ENCODE results near the gene PAAF1.

Gene PAAF1

GRCh38 chr11:73856031-73856567 lies 20.7 kb upstream of the PAAF1 start:
- no peak for FAIRE-seq
- DNase-seq (ENCODE audit: insufficient read length, low spot score), result no peak
- TF ChIP-seq POLR2A (IDR thresholded peaks at IDR 0.05; ENCODE audit: low read depth, low read length) (no peak), PAX5 (IDR thresholded peaks at IDR 0.05; ENCODE audit: insufficient read depth, low read length, severe bottlenecking) (no peak), SPI1 (IDR thresholded peaks at IDR 0.05; ENCODE audit: low read depth, low read length) (no peak), POU2F2 (IDR thresholded peaks at IDR 0.05; ENCODE audit: low read depth, low read length) (no peak), TAF1 (IDR thresholded peaks at IDR 0.05; ENCODE audit: low read depth, low read length) (no peak), POLR2AphosphoS5 (IDR thresholded peaks at IDR 0.05; ENCODE audit: low read depth, low read length) (no peak)

DNA sequence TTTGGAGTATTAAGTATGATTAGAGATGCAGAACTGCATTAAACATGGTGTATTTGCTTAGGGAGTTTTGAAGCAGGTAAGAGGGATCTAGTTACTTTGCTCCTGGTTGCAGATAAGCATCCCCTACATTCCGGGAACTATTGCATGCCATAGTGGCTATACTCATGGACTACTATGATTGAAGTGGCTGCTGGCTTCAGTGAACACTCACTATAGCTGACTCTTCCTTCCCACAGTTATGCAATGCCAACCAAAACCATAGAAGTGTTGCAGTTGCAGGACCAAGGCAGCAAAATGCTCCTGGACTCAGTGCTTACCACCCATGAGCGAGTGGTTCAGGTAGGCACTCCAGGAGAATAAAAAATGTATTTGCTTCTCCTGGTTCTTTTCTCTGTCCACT lies 17.1 kb upstream of the PAAF1 start:
- DNase-seq (ENCODE audit: insufficient read length, low spot score) (no peak), FAIRE-seq (no peak)
- TF ChIP-seq PAX5 (IDR thresholded peaks at IDR 0.05; ENCODE audit: insufficient read depth, low read length, severe bottlenecking) (no peak), SPI1 (IDR thresholded peaks at IDR 0.05; ENCODE audit: low read depth, low read length) (no peak), POLR2A (IDR thresholded peaks at IDR 0.05; ENCODE audit: low read depth, low read length) (no peak), POLR2AphosphoS5 (IDR thresholded peaks at IDR 0.05; ENCODE audit: low read depth, low read length) (no peak), TAF1 (IDR thresholded peaks at IDR 0.05; ENCODE audit: low read depth, low read length) (no peak), POU2F2 (IDR thresholded peaks at IDR 0.05; ENCODE audit: low read depth, low read length) (no peak)

DNA sequence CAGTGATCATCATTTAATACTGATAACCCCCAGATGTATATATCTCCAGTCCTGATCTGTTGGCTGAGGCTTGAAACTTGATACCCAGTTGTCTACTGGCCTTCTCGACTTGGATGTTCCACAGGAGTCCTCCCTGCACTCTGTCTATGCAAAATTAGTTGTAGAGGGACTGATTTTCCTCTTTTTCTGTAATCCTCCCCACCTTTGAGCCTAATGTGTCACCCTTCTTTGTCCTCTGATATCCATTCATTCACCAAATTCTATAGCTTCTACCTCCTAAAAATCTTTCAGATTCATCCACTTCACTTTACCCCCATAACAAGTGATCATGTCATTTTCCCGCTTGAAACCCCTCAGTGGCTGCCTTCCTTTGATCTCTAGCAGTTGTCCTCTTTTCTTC lies 16.6 kb upstream of the PAAF1 start:
- TF ChIP-seq POU2F2 (IDR thresholded peaks at IDR 0.05; ENCODE audit: low read depth, low read length), result no peak
- no peak for TF ChIP-seq PAX5 (IDR thresholded peaks at IDR 0.05; ENCODE audit: insufficient read depth, low read length, severe bottlenecking)
- no peak for TF ChIP-seq POLR2A (IDR thresholded peaks at IDR 0.05; ENCODE audit: low read depth, low read length)
- no peak for TF ChIP-seq TAF1 (IDR thresholded peaks at IDR 0.05; ENCODE audit: low read depth, low read length)
- no peak for TF ChIP-seq POLR2AphosphoS5 (IDR thresholded peaks at IDR 0.05; ENCODE audit: low read depth, low read length)
- TF ChIP-seq SPI1 (IDR thresholded peaks at IDR 0.05; ENCODE audit: low read depth, low read length), result no peak
- FAIRE-seq (no peak), DNase-seq (ENCODE audit: insufficient read length, low spot score) (no peak)

GRCh38 chr11:73862986-73863385 lies 13.8 kb upstream of the PAAF1 start:
- no peak for TF ChIP-seq PAX5 (IDR thresholded peaks at IDR 0.05; ENCODE audit: insufficient read depth, low read length, severe bottlenecking)
- no peak for TF ChIP-seq SPI1 (IDR thresholded peaks at IDR 0.05; ENCODE audit: low read depth, low read length)
- no peak for TF ChIP-seq POU2F2 (IDR thresholded peaks at IDR 0.05; ENCODE audit: low read depth, low read length)
- TF ChIP-seq POLR2AphosphoS5 (IDR thresholded peaks at IDR 0.05; ENCODE audit: low read depth, low read length), result no peak
- no peak for TF ChIP-seq POLR2A (IDR thresholded peaks at IDR 0.05; ENCODE audit: low read depth, low read length)
- no peak for TF ChIP-seq TAF1 (IDR thresholded peaks at IDR 0.05; ENCODE audit: low read depth, low read length)
- FAIRE-seq (no peak), DNase-seq (ENCODE audit: insufficient read length, low spot score) (no peak)

GRCh38 chr11:73866095-73866579 lies 10.7 kb upstream of the PAAF1 start:
- DNase-seq (ENCODE audit: insufficient read length, low spot score), result no peak
- TF ChIP-seq PAX5 (IDR thresholded peaks at IDR 0.05; ENCODE audit: insufficient read depth, low read length, severe bottlenecking) (no peak), POLR2AphosphoS5 (IDR thresholded peaks at IDR 0.05; ENCODE audit: low read depth, low read length) (no peak)
- no peak for FAIRE-seq

DNA sequence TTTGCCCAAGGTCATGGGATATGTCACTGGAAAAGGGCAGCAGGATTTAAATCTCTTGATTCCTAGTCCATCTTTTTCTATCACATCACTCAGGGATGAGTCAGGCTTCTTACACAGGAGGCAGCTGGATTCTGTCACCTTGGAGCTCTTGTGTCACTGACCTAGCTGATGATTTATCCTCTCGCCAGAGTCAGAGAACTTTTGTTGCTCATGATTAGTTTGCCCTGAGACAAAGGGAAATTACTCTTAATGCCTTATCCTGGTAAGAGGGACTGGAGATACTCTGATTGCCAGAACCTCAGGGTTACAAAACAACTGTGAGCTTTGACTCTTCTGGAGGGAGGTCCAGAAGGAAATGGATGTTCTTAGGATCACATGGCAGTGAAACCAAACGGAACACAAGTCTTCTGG lies 10.2 kb upstream of the PAAF1 start:
- TF ChIP-seq SPI1 (IDR thresholded peaks at IDR 0.05; ENCODE audit: low read depth, low read length), result no peak
- no peak for TF ChIP-seq POLR2A (IDR thresholded peaks at IDR 0.05; ENCODE audit: low read depth, low read length)
- TF ChIP-seq PAX5 (IDR thresholded peaks at IDR 0.05; ENCODE audit: insufficient read depth, low read length, severe bottlenecking), result no peak
- no peak for TF ChIP-seq TAF1 (IDR thresholded peaks at IDR 0.05; ENCODE audit: low read depth, low read length)
- TF ChIP-seq POU2F2 (IDR thresholded peaks at IDR 0.05; ENCODE audit: low read depth, low read length), result no peak
- no peak for TF ChIP-seq POLR2AphosphoS5 (IDR thresholded peaks at IDR 0.05; ENCODE audit: low read depth, low read length)
- FAIRE-seq (no peak), DNase-seq (ENCODE audit: insufficient read length, low spot score) (no peak)

DNA sequence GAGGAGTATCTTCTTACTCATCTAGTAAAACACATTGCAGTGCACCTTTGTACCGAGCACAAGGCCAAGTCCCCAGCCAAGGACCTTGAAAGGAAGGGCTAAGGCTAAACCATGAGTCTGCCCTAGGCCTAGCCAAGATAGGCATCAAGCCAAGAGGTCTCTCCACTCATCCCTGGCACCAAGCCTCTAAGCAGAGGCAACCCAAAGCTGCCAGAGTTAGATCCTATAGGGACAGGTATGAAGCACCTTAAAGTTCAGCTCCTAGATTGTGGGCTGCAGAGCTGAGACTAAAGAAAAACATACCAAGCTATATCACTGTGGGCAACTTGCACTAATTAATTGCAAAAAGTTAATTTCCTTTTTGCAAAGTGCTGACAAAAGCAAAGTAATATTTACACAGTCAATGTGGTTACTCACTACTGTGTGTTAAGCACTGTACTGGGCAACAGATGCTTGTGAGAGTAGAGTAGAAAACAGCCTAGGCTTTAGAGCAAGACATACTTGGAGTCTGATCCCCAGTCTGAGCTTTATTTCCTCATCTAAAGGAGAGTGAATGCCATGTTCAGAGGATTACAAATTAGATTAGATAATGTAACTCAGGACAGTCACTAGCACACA lies 7.4 kb upstream of the PAAF1 start:
- no peak for TF ChIP-seq TAF1 (IDR thresholded peaks at IDR 0.05; ENCODE audit: low read depth, low read length)
- TF ChIP-seq POLR2AphosphoS5 (IDR thresholded peaks at IDR 0.05; ENCODE audit: low read depth, low read length), result no peak
- TF ChIP-seq PAX5 (IDR thresholded peaks at IDR 0.05; ENCODE audit: insufficient read depth, low read length, severe bottlenecking), result no peak
- no peak for TF ChIP-seq POU2F2 (IDR thresholded peaks at IDR 0.05; ENCODE audit: low read depth, low read length)
- no peak for TF ChIP-seq POLR2A (IDR thresholded peaks at IDR 0.05; ENCODE audit: low read depth, low read length)
- TF ChIP-seq SPI1 (IDR thresholded peaks at IDR 0.05; ENCODE audit: low read depth, low read length), result no peak
- DNase-seq (ENCODE audit: insufficient read length, low spot score) (no peak), FAIRE-seq (no peak)

DNA sequence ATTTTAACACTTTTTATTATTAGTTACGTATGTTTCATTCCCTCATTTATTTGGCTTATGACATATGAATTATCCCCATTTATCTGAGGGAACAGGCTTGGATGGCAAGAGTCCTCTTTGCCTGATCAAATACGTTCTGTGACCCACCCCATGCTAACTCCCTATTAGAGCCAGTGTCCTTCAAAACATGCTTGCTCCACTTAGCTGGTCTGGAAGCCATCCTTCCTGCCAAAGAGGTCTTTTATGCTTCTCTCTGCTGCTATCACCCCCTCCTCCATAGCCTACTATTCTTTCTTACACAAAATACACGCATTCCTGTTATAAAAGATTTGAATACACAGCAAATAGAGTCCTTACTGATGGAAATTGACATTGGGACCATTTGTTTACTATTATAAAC lies 6.5 kb upstream of the PAAF1 start:
- no peak for TF ChIP-seq POU2F2 (IDR thresholded peaks at IDR 0.05; ENCODE audit: low read depth, low read length)
- no peak for TF ChIP-seq POLR2AphosphoS5 (IDR thresholded peaks at IDR 0.05; ENCODE audit: low read depth, low read length)
- no peak for TF ChIP-seq SPI1 (IDR thresholded peaks at IDR 0.05; ENCODE audit: low read depth, low read length)
- no peak for TF ChIP-seq TAF1 (IDR thresholded peaks at IDR 0.05; ENCODE audit: low read depth, low read length)
- TF ChIP-seq POLR2A (IDR thresholded peaks at IDR 0.05; ENCODE audit: low read depth, low read length), result no peak
- TF ChIP-seq PAX5 (IDR thresholded peaks at IDR 0.05; ENCODE audit: insufficient read depth, low read length, severe bottlenecking), result no peak
- no peak for FAIRE-seq

GRCh38 chr11:73872749-73873357 lies 3.9 kb upstream of the PAAF1 start:
- no peak for FAIRE-seq

More for the DNA sequence above, 6.5 kb upstream of the PAAF1 start:
- DNase-seq (ENCODE audit: insufficient read length, low spot score), result no peak

More at GRCh38 chr11:73872749-73873357, 3.9 kb upstream of the PAAF1 start:
- no peak for DNase-seq (ENCODE audit: insufficient read length, low spot score)
- TF ChIP-seq POLR2A (IDR thresholded peaks at IDR 0.05; ENCODE audit: low read depth, low read length), result no peak
- no peak for TF ChIP-seq TAF1 (IDR thresholded peaks at IDR 0.05; ENCODE audit: low read depth, low read length)
- TF ChIP-seq POU2F2 (IDR thresholded peaks at IDR 0.05; ENCODE audit: low read depth, low read length), result no peak
- TF ChIP-seq SPI1 (IDR thresholded peaks at IDR 0.05; ENCODE audit: low read depth, low read length), result no peak
- TF ChIP-seq POLR2AphosphoS5 (IDR thresholded peaks at IDR 0.05; ENCODE audit: low read depth, low read length), result no peak
- TF ChIP-seq PAX5 (IDR thresholded peaks at IDR 0.05; ENCODE audit: insufficient read depth, low read length, severe bottlenecking), result no peak
